Heart left ventricle (tissue), 13 donors: ENCODE results near the gene CEP70.

Experiments used
- POLR2A ChIP-seq, 2 donors: fragments of 450-650 bp; IDR thresholded peaks; one replicate each; pipeline ENCODE4 v1.6.1; 2017; ENCODE audit warnings: antibody characterized with exemption in 2 of 2, mild to moderate bottlenecking in 2 of 2, moderate library complexity in 2 of 2
- TF ChIP-seq, protein P1 (sequence below), 12 donors: fragments of 200-600 bp; sonication (generic) in 4 of 12; IDR thresholded peaks; one replicate each; pipeline versions ENCODE4 v1.5.0 to v1.8.0; 2018 to 2022; ENCODE audit warnings: antibody characterized with exemption in 12 of 12, mild to moderate bottlenecking in 5 of 12
- donor health status: ischemic (EF 13 %, LVEDD 7.1; RV severe dilation, severe dysfunction).
- donor health status: DM: no; HTN: yes; CAD: no.
- donor health status: DM: no; HTN: no; CAD: no.
- donor health status: ischemic (EF 25% LVEDD 6.9; RV normal size, moderate dysfunction).
- donor health status: ischemic (EF 25% LVEDD 5.7; RV mildly dilated, moderate dysfunction).
- donor health status: ischemic (EF 35%, LVEDD 5.7; RV mildly dilated, moderate dysfunction).
- donor health status: nonischemic (EF 11% LVEDD 7.7; RV severe dilation, severe dysfunction).
- donor health status: DM: yes; HTN: yes; CAD: no.
- donor health status: PGD.
- donor health status: ischemic (EF 29% LVEDD 5.4; RV normal size, mild dysfunction).
- donor health status: nonischemic (EF 23%, LVEDD 6.1; RV moderate dilation, normal function).

DNA sequence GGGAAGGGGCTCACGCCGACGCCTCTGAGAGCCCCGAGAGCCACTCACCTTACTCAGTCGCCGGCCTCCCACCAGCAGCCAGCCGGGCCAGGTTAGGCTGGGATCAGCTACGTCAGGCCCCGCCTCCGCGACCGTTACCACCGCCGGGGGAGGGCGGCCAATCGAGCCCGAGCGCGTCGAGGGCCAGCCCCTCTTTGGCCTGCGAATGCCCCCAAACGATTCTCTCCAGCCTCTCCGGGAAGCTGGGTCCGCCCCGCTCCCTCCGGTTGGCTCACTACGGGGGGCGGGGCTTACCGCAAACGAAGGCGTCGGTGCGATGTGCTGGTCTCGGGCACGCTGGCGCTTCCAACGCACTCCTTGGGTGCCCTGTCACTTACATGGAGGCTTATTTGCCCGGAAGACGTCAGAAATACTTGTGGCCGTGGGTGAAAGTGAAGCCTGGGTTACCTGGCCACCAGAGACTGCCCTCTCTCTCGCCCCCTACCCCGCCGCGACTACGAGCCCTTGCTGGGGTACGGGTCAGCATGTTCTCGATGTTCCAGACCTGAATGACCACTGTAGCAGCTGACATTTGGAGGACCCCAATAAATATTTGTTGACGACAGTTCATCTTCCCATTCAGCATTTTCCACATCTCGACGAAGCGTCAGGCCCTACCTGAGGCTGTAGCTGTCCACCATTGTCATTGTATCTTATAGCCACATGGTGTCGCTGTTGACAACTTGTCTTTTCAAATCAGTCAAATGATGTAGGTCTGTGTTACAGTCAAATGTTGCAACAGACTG lies at the start of gene CEP70:
- TF ChIP-seq, protein P1, sequence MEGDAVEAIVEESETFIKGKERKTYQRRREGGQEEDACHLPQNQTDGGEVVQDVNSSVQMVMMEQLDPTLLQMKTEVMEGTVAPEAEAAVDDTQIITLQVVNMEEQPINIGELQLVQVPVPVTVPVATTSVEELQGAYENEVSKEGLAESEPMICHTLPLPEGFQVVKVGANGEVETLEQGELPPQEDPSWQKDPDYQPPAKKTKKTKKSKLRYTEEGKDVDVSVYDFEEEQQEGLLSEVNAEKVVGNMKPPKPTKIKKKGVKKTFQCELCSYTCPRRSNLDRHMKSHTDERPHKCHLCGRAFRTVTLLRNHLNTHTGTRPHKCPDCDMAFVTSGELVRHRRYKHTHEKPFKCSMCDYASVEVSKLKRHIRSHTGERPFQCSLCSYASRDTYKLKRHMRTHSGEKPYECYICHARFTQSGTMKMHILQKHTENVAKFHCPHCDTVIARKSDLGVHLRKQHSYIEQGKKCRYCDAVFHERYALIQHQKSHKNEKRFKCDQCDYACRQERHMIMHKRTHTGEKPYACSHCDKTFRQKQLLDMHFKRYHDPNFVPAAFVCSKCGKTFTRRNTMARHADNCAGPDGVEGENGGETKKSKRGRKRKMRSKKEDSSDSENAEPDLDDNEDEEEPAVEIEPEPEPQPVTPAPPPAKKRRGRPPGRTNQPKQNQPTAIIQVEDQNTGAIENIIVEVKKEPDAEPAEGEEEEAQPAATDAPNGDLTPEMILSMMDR (IDR thresholded peaks at IDR 0.05), result peak; percentile 75 to 95 (median 88)
- peak; percentile 87 to 93 for TF ChIP-seq POLR2A (IDR thresholded peaks at IDR 0.05)
